Fibroblast of skin of right quadriceps (primary cell): ENCODE measurements around the gene IL22.

Source experiments
- DNase-seq: peaks from one replicate; pipeline ENCODE4 v3.0.0-alpha.2; 2013

IL22 gene, protein sequence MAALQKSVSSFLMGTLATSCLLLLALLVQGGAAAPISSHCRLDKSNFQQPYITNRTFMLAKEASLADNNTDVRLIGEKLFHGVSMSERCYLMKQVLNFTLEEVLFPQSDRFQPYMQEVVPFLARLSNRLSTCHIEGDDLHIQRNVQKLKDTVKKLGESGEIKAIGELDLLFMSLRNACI

DNA sequence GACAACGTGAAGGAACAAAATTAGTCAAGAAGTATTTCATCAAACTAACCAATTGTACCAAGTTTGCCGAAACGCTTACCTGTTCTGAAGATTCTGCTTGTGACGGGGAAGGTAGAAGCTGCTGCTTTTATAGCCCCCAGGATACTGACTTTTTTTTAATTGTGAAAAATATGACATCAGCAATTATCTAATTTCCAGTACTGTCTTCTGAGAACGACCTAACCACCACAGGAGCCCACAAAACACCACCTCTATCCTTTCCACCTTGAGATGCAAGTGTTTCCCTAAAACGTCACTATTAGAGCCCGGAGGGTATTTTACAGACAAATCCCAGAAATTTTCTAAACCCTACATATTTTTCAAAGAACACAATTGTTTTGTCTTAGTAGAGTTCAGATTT lies at the start of gene IL22:
Gene IL22, minus strand, starts transcription at position 101 of the 400 bp plus-strand sequence. CDS start 156 bp downstream, outside the sequence.
- no peak for DNase-seq

DNA sequence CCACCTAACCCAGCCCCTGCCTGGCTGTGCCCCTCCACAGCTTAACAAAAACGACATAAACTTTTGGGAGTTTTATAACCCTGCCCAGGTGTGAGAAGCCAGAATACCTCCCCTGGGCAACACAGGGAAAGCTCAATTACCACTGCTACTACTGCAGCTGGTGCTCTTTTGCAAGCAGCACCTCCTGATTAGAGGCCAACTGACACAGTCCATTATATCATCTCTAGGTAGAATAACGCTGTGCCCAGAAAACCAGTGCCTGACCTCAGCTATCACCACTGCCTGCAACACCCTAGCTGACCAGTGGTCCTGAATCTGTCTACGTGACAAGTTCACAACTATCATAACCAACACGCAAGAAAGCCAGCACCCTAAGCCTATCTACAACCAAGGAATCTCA lies 44.5 kb upstream of the IL22 start:
- no peak for DNase-seq

DNA sequence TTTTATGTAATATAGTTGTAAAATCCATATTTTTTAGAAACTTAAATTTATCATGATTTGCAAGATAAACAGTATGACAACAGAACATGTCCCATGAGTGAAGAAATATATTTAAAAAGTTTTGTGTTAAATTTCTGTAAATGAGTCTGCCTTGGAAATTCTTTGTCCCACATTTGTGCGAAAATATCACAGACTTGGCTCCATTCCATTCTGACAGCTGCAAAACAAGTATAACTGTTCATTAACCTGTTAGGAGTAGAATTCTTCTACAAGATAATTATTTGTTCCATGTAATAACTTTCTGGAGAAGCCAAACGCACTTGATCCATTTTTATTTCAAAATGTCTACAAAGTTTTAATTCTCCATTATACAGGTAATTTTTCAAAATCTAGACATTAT lies 40.8 kb upstream of the IL22 start:
- no peak for DNase-seq

DNA sequence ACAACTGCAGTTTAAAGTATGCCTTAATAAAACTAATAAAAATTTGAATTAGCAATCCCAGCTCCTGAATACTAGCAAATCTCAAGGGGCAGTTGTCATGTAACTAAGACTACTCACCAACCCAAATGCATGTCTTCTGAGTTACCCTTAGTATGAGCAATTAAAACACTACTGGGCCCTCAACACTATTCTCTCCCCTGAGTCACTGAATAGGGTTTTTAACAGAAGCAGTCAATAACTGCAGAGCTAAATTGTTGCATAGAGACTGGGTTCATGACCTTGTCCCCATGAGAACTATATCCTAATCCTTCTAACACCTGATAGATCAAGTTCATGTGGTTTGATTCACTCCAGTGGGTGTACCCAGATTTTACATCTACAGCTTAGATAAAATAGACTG lies 39.9 kb upstream of the IL22 start:
- DNase-seq, result no peak

DNA sequence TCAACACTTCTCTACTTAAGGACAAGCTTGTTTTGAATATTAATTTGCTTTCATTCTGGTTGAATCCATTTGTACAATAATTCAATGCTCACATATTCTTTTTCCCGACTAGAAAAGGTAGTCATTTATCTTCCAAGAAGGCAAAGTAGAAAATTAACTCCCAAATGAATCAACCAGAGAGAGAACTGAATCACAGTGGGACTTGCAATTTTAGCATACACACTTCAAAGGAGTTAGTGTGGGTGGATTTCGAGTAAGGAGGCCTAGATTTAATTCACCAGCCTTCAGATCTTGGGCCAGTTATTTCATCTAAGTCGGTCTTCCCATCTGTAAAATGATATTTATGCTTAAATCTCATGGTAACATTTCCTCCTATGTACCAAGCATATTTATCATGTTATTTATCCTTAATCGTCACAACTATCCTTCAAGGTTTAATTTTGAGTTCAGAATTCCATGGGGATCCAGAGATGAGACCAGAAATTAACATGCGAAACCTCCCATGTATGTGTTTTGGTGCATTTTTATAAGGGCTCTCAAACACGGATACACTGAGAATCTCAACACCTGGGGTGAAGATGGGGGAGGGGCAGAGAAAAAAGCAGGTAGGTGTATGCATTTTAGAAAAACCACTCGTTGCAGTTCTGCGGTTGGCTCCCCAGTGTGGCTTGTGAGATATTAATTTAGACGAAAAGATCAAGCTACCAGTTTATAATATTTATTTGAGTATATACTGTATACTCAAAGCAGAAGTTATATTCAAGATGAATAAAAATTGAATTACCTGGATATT lies 38.9 kb upstream of the IL22 start:
- DNase-seq, result no peak

DNA sequence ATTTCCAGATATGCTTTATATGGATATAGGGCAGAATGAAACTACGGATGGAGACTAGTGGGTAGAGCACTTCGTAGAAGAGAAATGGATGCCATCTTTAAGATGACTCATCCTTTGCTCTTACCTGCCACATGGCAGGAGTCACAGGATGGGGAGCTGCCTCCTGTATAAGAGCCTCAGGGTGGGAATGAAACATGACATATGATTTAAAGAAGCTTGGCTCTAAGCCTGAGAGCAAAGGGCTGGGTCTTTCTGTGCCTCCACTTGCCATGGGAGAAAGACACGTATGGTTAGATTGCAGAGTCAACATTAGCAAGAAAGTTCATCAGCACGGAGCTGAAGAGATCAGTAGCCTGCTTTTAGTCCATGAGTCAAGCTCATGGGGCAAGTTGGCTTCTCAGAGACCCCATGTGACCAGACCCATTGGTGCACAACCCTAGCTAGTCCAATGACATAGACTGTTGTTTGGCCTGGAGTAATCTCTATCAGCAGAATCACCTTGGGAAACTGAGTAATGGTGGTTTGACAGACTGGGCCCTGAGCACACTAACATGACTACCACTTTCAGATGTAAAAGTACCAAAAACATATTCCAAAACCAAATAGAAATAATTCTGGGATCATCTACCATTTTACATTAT lies 38.1 kb upstream of the IL22 start:
- no peak for DNase-seq

DNA sequence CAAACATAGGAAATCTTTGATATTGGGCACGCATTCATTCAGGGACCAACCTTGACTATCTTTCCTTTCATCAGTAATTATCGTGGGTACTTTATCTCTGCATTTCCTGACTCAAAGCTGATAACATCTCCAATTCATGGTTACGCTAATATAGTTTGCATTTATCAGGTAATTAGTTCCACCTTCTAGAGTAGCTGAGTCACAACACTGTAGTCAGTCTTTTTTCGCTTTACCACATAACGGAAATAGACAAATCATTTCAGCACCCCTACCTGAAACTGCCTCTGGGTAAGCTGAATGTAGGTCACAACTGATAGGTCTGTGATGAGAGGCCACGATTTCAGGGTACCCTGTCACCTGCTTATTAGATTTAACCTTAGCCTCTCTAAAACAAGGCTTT lies 36.7 kb upstream of the IL22 start:
- DNase-seq, result no peak

DNA sequence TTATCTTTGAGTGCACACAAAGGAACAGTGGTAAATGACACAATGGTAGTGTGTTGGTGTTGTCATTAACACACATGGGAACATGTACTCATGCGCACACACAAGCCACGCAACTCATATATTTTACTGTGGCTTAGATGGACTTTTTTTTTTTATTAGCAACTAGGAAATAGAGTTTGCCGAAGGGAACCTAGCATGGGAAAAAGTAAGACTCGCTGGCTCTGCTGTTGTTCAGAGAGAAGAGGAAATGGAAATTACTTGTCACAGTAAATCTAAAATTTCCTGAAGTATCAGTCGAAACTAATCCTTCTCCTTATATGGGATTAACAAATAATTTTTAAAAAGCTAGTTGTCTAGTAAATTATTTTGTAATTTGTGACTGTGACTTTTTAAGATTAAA lies 33.7 kb upstream of the IL22 start:
- DNase-seq, result no peak

DNA sequence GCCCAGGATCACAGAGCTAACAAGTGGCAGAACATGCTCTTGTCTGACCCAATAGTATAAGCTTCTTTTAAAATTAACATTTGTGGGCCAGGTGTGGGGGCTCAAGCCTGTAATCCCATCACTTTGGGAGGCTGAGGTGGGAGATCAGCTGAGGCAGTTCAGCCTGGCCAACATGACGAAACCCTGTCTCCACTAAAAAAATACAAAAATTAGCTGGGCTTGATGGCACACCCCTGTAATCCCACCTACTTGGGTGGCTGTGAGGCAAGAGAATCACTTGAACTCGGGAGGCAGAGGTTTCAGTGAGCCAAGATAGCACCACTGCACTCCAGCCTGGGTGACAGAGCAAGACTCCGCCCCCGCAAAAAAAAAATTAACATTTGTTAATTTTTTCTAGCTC lies 33.0 kb upstream of the IL22 start:
- DNase-seq, result no peak

DNA sequence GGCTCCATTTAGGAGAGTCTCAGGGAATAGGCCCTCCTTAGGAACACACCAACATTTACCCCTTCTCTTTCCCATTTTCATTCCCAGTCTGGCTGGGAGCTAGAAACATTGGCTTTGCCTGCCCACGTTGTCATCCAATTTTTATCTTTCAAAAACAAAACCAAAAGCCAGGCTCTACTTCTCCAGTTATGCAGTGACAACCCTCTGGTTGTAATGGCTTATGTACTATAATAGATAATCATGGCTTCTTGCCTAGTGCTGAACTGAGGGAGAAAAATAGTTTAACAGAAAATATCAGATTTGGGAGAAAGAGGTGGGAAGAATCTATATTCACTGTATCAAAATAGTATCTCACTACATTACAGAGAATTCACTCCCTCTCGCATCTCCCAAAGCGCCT lies 32.1 kb upstream of the IL22 start:
- no peak for DNase-seq

DNA sequence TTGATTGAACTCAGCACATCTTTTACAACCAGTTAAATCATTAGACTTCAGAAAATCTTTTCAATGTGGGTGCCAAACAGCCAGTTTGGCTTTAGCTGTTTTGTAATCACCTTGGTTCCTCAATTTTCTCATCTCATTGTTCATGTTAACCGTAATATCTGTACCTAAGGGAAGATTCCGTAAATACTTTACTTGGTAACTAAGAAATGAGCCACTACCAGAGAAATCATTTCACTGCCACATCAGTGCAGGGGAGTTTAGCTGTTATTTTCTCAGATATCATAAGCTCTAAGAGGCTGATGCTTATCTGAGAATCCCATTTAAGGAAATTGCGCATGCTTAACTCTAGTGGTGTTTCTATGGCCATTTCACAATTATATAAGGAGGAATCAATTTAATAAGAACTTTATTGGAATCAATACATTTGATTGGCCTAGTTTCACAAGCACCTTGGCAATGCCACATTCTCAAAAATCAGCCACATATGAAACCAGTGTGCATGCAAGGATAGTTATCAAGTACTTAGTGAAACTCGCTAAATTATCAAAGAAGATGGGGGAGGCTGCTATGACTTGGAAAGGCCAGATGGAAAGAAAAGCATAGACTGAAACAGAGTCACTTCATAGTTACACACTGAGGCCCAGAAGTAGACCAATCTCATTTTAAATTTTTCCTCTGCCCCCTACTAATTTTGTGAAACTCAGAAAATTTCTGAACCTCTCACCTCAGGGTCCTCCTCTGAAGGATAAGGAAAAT lies 28.1 kb upstream of the IL22 start:
- no peak for DNase-seq

DNA sequence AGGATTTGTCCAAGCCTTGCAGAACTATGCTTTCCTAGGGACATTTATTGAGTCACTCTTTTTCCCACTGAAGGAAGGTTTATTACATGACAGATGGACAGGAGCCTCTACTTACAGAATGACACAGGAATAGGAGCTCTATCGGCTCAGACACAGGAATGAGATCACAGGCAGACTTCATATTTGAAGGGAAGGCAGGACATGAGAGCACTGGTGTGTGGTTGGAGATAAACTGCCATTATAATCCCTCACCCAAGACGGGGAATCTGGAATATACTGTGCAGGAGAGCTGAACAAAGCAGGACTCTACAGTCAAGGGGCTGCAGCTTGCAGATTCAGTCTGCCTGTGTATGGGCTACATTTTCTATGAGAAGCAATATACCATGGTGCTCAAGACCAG lies 26.8 kb upstream of the IL22 start:
- DNase-seq, result no peak

DNA sequence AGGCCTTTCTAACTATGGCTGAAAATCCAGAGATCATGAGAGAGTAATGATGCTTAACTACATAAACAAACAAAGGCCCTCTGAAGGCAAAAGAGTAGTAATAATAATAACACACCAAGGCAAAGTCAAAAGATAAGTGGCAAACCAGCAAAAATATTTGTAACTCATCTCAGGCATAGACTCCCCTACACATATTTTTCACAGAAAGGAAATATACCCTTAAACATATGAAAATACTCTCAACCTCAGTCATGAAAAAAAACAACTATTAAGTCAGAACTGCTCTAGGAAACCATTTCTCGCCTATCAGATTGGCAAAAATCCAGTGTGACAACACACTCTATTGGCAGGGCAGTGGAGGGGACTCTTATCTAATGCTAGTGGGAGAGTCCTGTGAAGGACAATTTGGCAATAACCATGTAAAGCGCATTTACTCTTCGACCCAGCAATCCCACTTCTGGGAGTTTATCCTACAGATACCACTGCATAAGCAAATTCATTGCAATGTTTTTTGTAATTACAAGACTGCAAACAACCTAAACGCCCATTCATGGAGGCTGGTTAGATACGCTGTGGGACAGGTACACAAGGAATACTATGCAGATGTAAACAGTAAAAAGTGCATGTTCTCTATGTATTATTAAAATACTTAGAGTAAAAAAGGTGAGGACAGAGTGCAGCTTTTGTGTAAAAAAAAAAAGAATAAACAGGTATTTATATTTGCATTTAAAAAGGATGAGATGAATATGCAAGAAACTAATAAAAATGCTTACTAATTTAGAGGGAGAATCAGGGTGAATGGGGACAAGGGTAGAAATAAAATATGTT lies 26.0 kb upstream of the IL22 start:
- no peak for DNase-seq

DNA sequence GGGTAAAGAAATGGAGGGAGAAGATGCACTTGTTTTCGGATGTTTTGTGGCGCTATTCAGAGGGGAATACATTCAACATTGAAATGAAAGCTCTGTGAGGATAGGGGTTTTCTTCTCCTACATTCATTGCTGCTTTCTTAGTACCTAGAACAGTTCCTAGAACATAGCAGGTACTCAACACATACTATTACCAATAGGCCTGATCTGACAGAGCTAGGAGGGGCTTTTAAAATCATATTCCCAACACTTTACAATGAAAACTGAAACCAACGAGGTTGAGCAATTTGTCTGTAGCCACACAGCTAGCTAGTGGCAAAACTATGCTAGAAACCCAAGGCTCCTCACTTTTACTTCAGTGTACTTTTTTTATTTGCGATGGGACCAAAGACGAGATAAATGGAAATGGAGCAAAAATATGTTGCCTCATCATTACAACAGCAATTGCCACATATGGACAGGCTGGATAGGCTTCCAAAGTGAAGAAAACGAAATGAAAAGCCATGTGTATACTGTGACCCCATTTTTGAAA lies 23.1 kb upstream of the IL22 start:
- no peak for DNase-seq

DNA sequence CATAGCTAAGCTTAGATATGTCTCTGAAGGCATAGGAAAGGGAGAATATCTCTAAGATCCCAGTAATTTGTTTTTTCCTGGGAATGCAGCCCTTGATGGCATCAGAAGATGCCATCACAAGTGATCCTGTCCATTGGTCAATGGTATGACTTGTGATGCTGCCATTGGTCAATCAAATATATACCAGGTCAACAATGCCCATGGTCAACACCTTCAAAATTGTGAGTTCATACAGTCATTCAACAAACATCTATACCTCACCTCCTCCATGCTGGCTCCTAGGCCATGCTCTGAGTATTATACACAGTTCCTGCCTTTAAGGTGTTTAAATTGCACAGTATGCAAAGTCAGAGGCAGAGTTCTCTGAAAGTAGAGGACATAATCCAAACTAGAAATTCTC lies 19.3 kb upstream of the IL22 start:
- DNase-seq, result no peak

DNA sequence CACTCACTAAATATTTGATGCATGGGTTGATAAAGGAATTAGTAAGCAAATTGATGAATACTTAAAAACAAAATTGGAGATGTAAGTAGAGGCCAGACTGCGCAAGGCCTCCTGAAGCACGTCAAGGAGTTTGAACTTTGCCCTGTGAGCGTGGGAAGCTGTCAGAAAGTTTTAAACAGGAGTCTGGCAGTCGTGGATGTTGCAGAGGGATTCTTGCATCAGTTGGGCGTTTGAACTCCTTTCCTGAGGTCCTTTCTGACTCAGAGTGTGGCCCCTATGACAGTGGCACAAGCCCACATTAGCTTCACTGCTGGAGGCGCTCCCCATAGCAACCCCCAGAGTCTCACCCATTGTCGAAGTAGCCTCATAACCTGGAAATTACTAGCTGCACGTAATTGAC lies 17.9 kb upstream of the IL22 start:
- peak; percentile 44 for DNase-seq

DNA sequence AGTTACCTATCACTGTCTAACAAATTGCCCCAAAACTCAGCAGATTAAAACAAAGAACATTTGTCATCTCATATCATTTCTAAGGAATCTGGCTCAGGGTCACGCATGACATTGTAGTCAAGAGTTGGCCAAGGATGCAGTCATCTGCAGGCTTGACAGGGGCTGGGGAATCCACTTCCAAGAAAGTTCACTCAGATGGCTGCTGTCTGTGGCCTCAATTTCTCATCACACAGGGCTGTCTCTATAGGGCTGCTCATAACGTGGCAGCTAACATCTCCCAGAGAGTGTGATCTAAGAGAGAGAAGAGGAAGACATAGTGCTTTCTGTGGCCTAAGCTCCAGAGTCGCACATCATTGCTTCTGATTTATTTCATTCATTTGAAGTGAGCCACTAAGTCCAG lies 17.0 kb upstream of the IL22 start:
- no peak for DNase-seq

DNA sequence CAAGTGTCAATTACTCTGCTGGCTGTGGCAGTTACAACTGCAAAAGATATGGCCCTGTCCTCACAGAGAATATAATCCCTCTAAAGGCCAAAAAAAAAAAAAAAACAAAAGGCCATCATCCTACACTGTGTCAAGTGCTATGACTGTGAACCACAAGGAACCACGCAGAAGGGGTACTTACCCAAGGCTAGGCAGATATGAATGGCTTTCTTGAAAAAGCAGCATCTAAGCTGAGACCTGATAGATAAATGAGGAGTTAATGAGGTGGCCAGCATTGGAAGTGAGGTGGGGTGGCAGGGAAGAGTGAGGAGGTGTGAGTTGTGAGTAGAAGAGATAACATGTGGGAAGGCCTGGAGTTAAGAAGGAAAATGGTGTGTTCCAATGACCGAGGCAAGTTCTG lies 16.4 kb upstream of the IL22 start:
- no peak for DNase-seq

DNA sequence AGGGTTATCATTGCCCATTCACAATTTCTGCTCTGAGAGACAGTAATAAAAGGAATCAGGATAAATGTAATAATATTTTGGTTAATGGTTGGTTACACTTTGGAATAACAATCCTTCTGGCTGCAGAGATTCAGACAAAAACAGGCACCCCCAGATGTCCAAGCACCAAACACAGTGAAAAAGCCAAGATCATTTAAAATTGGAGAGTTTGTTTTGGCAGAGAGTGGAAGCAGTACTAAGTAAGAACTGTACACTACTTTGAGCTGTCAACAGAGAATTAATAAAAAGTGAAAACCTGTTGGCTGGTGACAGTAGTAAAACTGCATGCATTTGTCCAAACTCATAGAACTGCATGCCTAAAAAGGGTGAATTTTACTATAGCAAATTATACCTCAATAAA lies 15.6 kb upstream of the IL22 start:
- DNase-seq, result no peak

DNA sequence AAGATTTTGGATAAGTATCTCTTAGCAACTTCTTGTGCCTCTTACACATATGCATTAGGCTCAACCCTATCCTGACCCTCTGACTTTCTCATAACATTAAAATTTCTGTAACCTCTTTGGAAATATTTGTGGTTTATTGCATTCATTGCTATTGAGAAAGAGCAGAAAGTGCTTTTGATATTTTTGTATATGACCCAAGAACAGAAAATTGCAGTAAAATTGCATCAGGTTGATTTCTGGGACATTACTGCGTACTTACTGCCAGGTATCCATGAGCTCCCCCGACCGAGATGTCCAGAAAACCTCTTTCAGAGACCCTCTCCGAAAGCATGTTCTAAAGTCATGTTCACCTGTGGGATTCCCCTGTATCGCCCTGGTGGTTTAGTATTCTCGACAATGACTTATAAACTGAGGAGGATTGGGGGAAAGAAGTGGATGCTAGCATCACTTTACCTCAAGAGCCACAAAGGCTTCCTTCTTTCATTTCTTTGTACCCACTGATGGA lies 14.5 kb upstream of the IL22 start:
- DNase-seq, result peak; percentile 95

DNA sequence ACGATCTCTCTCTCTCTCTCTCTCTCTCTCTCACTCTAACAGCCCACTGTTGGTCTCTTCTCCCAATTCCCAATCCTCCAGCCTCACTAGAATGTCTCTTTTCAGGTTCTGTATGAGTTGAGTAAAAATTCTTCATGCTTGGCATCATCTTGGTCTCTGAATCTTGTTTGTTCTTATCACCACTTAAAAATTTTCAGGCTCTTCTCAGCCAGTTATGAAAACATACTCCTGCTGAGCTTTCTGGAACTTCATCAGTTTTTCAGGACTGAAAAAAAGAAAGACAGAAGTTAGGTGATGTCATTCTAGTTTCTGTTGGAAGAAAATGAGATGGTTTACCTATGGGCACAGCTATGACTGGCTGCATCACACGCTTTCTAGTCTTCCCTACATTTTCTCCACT lies 11.5 kb upstream of the IL22 start:
- DNase-seq, result peak; percentile 77

DNA sequence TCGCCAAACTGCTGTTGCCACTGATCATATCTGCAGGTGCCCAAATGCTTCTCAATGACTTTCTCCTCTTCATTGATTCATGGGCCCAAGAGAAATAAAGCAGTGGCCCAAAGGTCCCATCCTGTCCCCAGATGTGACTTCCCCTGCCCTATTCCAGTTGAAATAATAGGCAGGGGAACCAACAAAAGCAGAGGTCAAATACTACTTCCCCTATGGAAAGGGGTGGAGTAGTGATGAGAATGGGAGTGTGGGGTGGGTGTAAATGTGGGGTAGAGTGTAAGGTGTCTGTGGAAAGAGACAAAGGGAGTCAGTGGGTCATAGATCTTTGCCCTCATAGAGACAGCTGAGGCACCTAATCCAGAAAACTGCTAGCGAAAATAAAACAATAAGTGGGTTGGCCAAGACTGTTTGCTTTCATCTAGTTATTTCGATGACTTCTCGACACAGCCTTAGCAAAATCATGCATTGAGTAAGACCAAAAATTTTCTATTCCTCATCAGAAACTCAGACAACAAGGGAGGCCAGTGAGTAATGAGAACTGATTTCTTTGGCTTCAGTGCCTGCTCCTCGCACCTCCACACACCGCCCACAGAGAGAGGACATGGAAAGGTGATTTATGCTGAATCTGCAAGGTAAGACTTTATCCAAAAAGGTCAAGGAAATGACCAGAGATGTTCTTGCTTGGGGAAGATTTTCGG lies 10.9 kb upstream of the IL22 start:
- peak; percentile 34 for DNase-seq
